IPS-18a (cell line): ENCODE measurements around the gene LPCAT4.
"Not testable (repeated sequence)": the region's sequence is repeated elsewhere in the genome, so short reads cannot be mapped to it uniquely, and the experiment has no call there.

Source experiments
- H3K27ac ChIP-seq: one replicate; pipeline ENCODE4 v1.5.1; 2013; ENCODE audit warnings: low read length
- H3K27me3 ChIP-seq: one replicate; pipeline ENCODE4 v1.6.1; 2013; ENCODE audit warnings: mild to moderate bottlenecking, low read length; ENCODE audit not compliant: control insufficient read depth, insufficient read depth
- H3K36me3 ChIP-seq: one replicate; pipeline ENCODE4 v1.6.1; 2013; ENCODE audit warnings: low read depth, low read length; ENCODE audit not compliant: control insufficient read depth
- H3K4me1 ChIP-seq: one replicate; pipeline ENCODE4 v1.6.1; 2013; ENCODE audit warnings: low read depth, low read length; ENCODE audit not compliant: control insufficient read depth
- H3K4me3 ChIP-seq: one replicate; pipeline ENCODE4 v1.5.1; 2013; ENCODE audit warnings: low read length
- H3K9ac ChIP-seq: one replicate; pipeline ENCODE4 v1.6.1; 2013; ENCODE audit warnings: mild to moderate bottlenecking, low read length, moderate library complexity
- H3K9me3 ChIP-seq: one replicate; pipeline ENCODE4 v1.6.1; 2013; ENCODE audit warnings: low read depth, low read length; ENCODE audit not compliant: control insufficient read depth

The LPCAT4 gene, protein sequence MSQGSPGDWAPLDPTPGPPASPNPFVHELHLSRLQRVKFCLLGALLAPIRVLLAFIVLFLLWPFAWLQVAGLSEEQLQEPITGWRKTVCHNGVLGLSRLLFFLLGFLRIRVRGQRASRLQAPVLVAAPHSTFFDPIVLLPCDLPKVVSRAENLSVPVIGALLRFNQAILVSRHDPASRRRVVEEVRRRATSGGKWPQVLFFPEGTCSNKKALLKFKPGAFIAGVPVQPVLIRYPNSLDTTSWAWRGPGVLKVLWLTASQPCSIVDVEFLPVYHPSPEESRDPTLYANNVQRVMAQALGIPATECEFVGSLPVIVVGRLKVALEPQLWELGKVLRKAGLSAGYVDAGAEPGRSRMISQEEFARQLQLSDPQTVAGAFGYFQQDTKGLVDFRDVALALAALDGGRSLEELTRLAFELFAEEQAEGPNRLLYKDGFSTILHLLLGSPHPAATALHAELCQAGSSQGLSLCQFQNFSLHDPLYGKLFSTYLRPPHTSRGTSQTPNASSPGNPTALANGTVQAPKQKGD

DNA sequence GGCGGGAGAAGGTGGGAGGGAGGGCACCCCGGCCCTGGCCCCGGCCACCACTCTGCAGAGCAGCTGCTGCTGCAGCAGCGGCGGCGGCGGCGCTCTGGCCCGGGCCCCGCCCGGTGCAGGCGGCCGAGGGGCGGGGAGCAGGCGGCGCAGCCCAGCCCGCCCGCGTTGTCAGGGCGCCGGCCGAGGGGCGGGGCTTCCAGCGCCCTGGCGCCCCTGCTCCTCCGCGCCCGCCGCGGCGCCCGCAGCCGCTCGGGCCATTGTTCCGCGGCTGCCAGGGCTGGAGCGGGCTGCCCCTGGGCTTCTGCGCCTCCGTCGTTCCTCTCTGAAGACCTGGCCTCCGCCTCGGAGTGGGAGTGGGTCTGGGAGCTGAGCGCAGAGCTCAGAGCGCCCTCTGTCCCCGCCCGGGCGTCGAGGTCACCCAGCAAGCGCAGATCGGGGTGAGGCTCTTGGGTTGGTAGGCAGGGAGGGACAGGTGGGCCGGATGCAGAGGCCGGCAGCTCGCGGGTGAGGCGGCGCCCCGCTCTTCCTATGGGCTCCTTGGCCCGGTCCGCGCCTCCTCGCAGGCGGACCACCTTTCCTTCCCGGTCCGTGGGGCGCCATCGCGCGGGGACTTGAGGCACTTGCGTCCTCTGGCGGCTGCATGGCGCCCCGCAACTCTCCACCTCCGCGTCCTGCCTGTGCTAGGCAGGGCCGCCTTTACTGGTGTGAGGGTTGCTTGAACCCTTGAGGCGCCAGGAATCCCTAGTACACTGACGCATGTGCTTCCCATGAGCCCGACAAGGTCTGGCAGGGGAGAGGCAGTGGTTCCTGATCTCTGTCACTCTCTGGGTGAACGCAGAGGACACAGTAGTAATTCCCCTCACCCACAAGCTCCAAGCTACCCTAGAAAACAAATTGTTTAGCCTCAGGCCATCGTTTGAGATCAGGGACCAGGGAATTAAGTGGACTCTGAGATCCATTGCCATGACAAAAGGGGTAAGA lies at the start of gene LPCAT4:
TSS of gene LPCAT4 (minus strand) at position 96 of the 981 bp plus-strand sequence. CDS start 96 bp downstream, outside the sequence.
- peak within 1 kb of the TSS; percentile 63 for H3K4me3 ChIP-seq

DNA sequence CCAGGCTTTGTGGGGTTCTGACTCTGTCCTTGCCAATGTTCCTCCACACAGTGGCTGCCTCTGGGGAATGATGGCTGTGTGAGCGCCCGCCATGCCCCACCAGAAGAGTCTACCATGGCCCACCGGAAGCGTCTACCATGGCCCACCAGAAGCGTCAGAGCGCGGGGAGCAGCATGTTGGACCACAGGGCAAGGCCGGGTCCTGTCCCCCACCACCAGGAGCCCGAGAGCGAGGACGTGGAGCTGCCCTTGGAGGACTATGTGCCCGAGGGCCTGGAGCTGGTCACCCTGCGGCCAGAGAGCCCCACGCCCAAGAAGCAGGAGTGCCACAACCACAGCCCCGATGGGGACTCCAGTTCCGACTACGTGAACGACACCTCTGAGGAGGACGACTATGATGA lies 42.5 kb upstream of the LPCAT4 start:
- H3K9me3 ChIP-seq, H3K4me3 ChIP-seq, H3K9ac ChIP-seq, H3K4me1 ChIP-seq, H3K27me3 ChIP-seq, H3K27ac ChIP-seq, H3K36me3 ChIP-seq: not testable (repeated sequence)

More for the DNA sequence above, at the start of gene LPCAT4:
- peaks cover 7% of the 10 kb centered on the region for H3K4me1 ChIP-seq
- H3K27me3 ChIP-seq: no peaks in the 10 kb centered on the region
- peak within 1 kb of the TSS; percentile 87 for H3K9ac ChIP-seq
- peaks cover 10% of the 10 kb centered on the region for H3K36me3 ChIP-seq
- peak within 1 kb of the TSS; percentile 74 for H3K27ac ChIP-seq
- no peaks in the 10 kb centered on the region for H3K9me3 ChIP-seq

DNA sequence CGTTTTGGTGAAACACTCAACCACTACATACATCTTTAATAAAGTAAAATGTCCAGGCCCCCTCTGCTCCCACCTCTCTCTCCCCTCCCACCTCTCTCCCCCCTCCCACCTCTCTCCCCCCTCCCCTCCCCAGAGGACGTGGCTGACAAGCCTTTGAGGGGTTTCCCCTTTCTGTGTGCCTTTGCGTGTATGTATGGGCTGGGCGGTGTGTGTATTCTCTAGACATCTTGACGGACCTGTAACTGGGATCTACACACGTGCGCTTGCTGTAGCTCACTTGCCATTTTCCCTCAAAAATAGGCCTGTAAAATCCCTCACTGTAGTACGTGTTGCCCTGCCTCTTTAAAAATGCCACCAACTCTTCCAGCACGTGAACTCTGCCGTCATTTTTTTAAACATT lies 42.0 kb upstream of the LPCAT4 start:
- not testable (repeated sequence) for H3K27me3 ChIP-seq, H3K9me3 ChIP-seq, H3K27ac ChIP-seq, H3K4me1 ChIP-seq, H3K36me3 ChIP-seq, H3K4me3 ChIP-seq, H3K9ac ChIP-seq

DNA sequence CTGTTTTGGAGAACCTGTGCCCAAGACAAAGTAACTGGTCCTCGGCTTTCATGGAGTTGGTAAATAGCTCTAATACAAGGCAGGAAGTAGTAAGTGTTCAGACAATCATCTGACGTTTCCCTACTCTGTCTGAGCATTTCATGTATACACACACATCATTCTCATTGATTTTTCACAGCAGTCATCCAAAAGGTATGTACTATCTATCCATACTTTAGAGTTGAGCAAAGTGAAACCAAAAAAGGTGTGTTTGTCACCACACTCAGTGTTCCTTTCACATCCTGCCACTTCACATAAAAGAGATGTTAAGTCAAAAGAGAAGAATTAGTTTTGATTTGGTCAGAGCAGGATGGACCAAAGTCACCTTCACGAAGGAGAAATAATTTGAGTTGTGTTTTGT lies 36.9 kb upstream of the LPCAT4 start:
- not testable (repeated sequence) for H3K27me3 ChIP-seq, H3K9me3 ChIP-seq, H3K4me1 ChIP-seq, H3K27ac ChIP-seq, H3K36me3 ChIP-seq, H3K9ac ChIP-seq, H3K4me3 ChIP-seq

DNA sequence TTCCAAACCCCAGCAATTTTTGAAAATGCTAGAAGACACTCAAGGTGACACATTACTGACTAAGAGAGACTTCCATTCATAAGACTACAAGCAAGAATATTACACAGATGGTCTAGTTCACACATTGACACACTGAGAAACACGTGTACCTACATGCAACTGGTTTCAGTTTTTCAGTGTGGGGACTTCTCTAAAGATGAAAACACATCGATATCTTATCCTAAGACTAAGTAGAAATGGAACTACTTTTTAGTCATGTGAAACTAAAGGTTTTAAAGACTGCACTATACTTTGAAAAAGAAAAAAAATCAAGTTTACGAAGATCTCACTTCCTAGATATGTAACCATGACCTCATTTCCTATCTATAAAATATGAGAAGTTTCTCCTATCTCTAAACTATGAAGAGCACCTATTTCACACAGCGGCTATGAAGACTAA lies 36.2 kb upstream of the LPCAT4 start:
- not testable (repeated sequence) for H3K4me3 ChIP-seq, H3K27ac ChIP-seq, H3K27me3 ChIP-seq, H3K4me1 ChIP-seq, H3K9ac ChIP-seq, H3K9me3 ChIP-seq, H3K36me3 ChIP-seq

DNA sequence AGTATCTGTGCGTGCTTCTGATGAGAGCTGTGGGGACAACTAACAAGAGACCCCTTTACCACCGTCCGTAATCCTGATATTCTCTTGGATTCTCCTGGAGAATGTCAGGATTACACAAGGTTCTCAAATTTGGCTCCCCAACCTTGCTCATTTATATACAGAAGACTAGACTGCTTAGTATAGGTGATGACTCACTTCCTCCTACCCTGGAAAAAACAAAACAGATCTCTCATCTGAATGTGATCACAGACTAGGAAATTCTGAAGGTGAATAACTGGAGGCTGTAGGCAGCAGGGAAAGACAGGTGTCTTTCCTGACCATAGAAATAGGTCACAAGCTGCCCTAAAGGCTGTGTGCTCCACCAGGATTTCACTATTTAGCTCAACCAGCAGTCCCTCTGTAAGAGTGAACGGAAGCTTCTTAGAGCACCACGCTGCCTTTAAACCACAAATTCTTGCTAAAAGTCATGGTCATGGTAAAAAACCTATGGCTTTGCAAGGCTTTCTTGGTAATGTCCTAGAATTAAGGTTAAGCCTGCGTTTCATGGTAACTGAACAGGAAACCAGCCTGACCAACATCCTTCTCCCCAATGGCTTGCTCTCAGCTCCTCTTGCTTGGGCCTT lies 30.8 kb upstream of the LPCAT4 start:
- not testable (repeated sequence) for H3K9me3 ChIP-seq, H3K4me3 ChIP-seq, H3K36me3 ChIP-seq, H3K9ac ChIP-seq, H3K4me1 ChIP-seq, H3K27ac ChIP-seq, H3K27me3 ChIP-seq

DNA sequence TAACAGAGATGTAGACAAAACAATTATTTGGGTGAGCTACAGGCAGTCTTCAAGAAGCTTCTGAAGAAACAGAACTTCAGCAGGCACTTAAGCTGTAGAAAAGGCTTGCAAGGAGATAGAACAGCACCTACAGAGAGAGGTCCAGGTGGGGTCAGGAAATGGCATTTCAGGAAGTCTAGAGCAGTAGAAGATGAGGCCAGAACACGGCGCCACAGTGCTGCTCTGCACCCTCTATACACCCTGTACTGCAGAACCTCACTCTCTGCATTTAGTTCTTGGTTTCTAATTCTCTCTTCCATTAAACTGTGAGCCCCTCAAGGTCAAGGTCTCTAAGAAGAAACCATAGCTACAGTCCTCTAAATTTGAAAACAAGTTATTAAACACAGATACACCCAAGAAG lies 26.0 kb upstream of the LPCAT4 start:
- H3K27me3 ChIP-seq, H3K9ac ChIP-seq, H3K4me1 ChIP-seq, H3K27ac ChIP-seq, H3K9me3 ChIP-seq, H3K4me3 ChIP-seq, H3K36me3 ChIP-seq: not testable (repeated sequence)

DNA sequence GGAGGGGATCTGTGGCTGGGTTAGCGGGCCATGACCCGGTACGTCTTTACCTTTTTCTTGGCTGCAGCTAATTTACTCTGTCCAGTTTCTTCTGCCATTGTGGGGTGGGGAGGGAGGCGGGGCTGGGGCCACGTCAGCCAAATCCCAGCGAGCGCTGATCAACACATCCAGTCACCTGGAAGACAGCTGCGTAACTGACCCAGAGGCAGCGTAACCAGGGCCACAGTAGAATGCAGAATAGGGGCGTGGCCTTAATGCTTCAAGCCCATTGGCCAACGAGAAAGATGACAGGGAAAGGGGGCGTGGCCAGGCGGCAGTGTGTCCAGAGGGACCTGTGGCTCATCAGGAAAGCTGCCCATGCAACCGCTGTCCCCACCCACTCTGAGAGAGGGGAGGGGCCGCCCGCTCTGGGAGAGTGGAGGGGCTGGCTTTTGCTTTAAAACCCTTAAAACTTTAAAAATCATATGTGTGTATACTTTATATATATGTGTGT lies 22.6 kb upstream of the LPCAT4 start:
- H3K9me3 ChIP-seq, H3K27ac ChIP-seq, H3K9ac ChIP-seq, H3K4me1 ChIP-seq, H3K27me3 ChIP-seq, H3K4me3 ChIP-seq, H3K36me3 ChIP-seq: not testable (repeated sequence)

DNA sequence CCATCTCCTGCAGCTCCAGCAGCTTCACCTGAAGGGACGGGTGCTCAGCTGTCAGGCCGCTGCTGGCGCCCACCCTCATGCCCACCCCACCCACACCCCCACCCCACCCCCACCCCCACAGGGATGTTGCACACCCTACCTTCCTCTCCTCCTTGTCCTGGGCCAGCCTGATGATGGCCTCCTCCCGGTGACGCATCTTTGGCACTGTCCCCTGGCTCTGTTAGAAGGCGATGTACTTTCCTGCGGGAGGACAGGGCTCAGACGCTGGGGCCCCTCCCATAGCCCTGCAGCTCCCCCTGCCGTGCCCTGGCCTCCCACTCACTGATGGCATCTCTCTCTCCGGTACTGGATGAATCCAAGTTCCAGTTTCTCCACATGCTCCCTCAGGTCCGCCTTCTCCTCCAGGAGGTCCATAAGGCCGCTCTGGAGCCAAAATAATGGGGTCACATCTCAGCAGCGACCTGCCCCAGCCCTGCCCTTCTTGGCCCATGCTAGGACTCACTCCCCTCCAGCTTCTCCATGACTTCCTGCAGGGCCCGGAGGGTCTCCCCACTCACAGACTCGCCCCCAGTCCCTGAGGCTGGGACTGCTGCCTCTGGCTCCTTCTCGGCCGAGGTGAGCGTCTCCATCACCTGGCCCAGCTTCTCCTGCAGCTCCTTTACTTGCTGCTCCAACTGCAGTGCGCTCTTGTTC lies 15.0 kb upstream of the LPCAT4 start:
- not testable (repeated sequence) for H3K4me1 ChIP-seq, H3K9ac ChIP-seq, H3K4me3 ChIP-seq, H3K9me3 ChIP-seq, H3K36me3 ChIP-seq, H3K27ac ChIP-seq, H3K27me3 ChIP-seq

DNA sequence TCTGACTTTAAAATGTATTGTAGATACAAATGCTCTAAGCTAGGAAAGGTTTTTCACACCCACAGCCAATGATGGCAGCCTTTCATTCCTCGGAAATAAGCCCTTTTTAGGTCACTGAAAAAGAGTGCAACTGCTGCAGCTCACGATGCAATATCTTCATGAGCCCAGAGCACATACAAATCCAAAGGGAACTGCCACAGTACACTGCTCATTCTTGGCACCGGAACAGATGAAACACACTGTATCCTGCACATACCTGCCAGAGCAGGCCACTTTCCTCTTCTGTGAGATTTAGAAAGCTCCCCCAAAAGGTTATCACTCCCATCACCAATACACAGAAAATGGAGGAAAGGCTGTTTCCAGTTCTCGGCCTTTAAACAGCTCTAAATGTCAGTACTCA lies 13.5 kb upstream of the LPCAT4 start:
- H3K27ac ChIP-seq, H3K27me3 ChIP-seq, H3K9ac ChIP-seq, H3K36me3 ChIP-seq, H3K4me3 ChIP-seq, H3K9me3 ChIP-seq, H3K4me1 ChIP-seq: not testable (repeated sequence)

DNA sequence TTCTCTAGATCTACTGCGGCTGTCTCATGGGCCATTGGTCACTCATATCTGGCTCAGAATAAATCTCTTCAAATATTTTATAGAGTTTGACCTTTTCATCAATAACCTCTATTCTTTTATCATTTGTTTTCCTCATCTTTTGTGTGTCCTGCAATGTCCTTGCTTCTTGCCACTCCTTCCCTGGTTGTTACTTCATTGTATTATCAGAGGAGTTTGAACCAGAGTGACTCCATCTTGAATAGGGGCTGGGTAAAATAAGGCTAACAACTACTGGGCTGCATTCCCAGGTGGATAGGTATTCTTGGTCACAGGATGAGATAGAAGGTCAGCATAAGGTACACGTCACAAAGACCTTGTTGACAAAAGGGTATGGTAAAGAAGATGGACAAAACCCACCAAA lies 9.9 kb upstream of the LPCAT4 start:
- no peaks in the 10 kb centered on the region for H3K9me3 ChIP-seq
- no peak overlapping the region for H3K27ac ChIP-seq
- peaks cover 7% of the 10 kb centered on the region for H3K4me1 ChIP-seq
- H3K27me3 ChIP-seq: no peaks in the 10 kb centered on the region
- H3K9ac ChIP-seq: no peak overlapping the region
- H3K4me3 ChIP-seq: no peak overlapping the region
- H3K36me3 ChIP-seq: no peaks in the 10 kb centered on the region
